Measurements from ENCODE around the gene DAPK1.

The DAPK1 gene

DNA sequence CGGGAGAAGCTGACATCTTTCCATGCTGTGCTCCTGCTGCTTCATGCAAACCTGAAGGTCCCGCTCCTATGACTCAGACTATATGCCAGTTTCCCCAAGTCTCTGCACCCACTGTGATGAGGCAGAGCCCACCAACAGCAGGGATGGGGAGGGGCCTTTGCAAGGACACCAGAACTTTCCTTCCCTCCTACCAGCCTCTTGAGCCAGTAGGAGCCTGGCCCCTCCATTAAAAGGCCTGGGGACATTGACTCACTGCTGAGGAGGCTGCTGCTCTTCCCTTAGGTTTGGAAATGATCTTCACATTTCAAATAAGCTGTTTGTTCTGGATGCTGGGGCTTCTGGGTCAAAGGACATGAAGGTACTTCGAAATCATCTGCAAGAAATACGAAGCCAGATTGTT, 202.2 kb downstream of the DAPK1 start:
- TF ChIP-seq CEBPB (IDR thresholded peaks at IDR 0.05) (no peak), EGR1 (IDR thresholded peaks at IDR 0.05) (no peak), CREB1 (IDR thresholded peaks at IDR 0.05; ENCODE audit: low read depth) (no peak), RAD21 (IDR thresholded peaks at IDR 0.05; ENCODE audit: low read depth) (no peak), EP300 (IDR thresholded peaks at IDR 0.05; ENCODE audit: borderline replicate concordance) (no peak), TEAD4 (IDR thresholded peaks at IDR 0.05) (no peak), FOXM1 (IDR thresholded peaks at IDR 0.05; ENCODE audit: borderline replicate concordance, low read depth) (no peak), TAF1 (IDR thresholded peaks at IDR 0.05; ENCODE audit: low read depth) (no peak), ZBTB7A (IDR thresholded peaks at IDR 0.05; ENCODE audit: low read depth) (no peak), TCF12 (IDR thresholded peaks at IDR 0.05; ENCODE audit: low read depth) (no peak)
- TF ChIP-seq, protein P1, sequence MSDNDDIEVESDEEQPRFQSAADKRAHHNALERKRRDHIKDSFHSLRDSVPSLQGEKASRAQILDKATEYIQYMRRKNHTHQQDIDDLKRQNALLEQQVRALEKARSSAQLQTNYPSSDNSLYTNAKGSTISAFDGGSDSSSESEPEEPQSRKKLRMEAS (IDR thresholded peaks at IDR 0.05), result no peak
- TF ChIP-seq, protein P2, sequence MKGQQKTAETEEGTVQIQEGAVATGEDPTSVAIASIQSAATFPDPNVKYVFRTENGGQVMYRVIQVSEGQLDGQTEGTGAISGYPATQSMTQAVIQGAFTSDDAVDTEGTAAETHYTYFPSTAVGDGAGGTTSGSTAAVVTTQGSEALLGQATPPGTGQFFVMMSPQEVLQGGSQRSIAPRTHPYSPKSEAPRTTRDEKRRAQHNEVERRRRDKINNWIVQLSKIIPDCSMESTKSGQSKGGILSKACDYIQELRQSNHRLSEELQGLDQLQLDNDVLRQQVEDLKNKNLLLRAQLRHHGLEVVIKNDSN (IDR thresholded peaks at IDR 0.05), result no peak

DNA sequence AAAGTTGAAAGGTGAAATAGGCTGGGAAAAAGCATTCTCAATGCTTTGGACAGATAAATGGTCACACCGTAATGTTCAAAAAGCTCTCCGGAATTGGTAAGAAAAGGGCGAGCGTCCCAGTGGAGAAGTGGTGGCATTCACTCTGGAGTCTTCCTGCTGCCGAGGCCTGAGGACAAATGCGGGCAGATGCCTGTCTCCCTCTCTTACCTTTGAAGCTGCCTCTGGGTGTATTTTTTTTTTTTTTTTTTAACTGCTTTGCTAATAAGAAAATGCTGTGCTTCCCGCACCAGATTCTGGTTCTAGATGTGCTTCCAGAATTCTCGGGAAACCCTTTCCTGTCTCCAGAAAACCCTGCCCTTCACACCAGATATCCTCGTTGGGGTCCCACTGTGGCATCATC, 203.8 kb downstream of the DAPK1 start:
- TF ChIP-seq RAD21 (IDR thresholded peaks at IDR 0.05; ENCODE audit: low read depth), result no peak
- no peak for TF ChIP-seq EP300 (IDR thresholded peaks at IDR 0.05; ENCODE audit: borderline replicate concordance)
- TF ChIP-seq, protein P3, sequence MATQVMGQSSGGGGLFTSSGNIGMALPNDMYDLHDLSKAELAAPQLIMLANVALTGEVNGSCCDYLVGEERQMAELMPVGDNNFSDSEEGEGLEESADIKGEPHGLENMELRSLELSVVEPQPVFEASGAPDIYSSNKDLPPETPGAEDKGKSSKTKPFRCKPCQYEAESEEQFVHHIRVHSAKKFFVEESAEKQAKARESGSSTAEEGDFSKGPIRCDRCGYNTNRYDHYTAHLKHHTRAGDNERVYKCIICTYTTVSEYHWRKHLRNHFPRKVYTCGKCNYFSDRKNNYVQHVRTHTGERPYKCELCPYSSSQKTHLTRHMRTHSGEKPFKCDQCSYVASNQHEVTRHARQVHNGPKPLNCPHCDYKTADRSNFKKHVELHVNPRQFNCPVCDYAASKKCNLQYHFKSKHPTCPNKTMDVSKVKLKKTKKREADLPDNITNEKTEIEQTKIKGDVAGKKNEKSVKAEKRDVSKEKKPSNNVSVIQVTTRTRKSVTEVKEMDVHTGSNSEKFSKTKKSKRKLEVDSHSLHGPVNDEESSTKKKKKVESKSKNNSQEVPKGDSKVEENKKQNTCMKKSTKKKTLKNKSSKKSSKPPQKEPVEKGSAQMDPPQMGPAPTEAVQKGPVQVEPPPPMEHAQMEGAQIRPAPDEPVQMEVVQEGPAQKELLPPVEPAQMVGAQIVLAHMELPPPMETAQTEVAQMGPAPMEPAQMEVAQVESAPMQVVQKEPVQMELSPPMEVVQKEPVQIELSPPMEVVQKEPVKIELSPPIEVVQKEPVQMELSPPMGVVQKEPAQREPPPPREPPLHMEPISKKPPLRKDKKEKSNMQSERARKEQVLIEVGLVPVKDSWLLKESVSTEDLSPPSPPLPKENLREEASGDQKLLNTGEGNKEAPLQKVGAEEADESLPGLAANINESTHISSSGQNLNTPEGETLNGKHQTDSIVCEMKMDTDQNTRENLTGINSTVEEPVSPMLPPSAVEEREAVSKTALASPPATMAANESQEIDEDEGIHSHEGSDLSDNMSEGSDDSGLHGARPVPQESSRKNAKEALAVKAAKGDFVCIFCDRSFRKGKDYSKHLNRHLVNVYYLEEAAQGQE (IDR thresholded peaks at IDR 0.05; ENCODE audit: low read depth), result no peak
- no peak for TF ChIP-seq YY1 (IDR thresholded peaks at IDR 0.05; ENCODE audit: low read depth)
- no peak for TF ChIP-seq EGR1 (IDR thresholded peaks at IDR 0.05)
- TF ChIP-seq, protein P2 (IDR thresholded peaks at IDR 0.05), result no peak
- TF ChIP-seq TAF1 (IDR thresholded peaks at IDR 0.05; ENCODE audit: low read depth), result no peak
- TF ChIP-seq CREB1 (IDR thresholded peaks at IDR 0.05; ENCODE audit: low read depth), result no peak
- TF ChIP-seq CEBPB (IDR thresholded peaks at IDR 0.05), result no peak
- TF ChIP-seq, protein P1 (IDR thresholded peaks at IDR 0.05), result no peak
- TF ChIP-seq ZBTB7A (IDR thresholded peaks at IDR 0.05; ENCODE audit: low read depth), result no peak
- TF ChIP-seq NFIC (IDR thresholded peaks at IDR 0.05), result no peak
- TF ChIP-seq FOXM1 (IDR thresholded peaks at IDR 0.05; ENCODE audit: borderline replicate concordance, low read depth), result no peak
- TF ChIP-seq TCF12 (IDR thresholded peaks at IDR 0.05; ENCODE audit: low read depth), result no peak
- no peak for TF ChIP-seq TEAD4 (IDR thresholded peaks at IDR 0.05)

DNA sequence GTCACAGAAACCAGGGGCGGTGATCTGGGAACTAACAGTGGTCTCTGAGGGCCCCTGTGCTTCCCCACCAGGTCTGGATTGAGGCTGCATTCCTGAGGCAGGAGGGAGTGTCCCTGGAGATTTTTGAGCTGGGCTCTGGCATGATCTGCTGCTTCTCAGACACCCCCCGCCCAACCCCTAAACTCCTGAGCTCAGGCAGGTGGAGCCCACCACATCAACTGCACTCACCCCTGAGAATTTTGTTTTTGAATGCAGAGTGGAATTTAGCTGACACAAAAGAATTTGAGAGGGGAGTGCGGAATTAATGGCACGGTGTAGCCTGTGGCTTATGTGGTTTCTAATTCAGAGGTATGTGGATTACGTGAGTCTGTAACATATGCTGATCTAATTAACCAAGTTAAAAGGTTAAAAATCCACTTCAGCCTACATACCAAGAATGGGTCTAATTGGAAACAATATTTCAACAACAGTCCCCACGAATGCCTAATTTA, 204.3 kb downstream of the DAPK1 start:
- TF ChIP-seq, protein P3 (IDR thresholded peaks at IDR 0.05; ENCODE audit: low read depth), result no peak
- TF ChIP-seq ZBTB7A (IDR thresholded peaks at IDR 0.05; ENCODE audit: low read depth), result no peak
- TF ChIP-seq RAD21 (IDR thresholded peaks at IDR 0.05; ENCODE audit: low read depth), result no peak
- no peak for TF ChIP-seq YY1 (IDR thresholded peaks at IDR 0.05; ENCODE audit: low read depth)
- TF ChIP-seq TAF1 (IDR thresholded peaks at IDR 0.05; ENCODE audit: low read depth), result no peak
- no peak for TF ChIP-seq NFIC (IDR thresholded peaks at IDR 0.05)
- no peak for TF ChIP-seq TCF12 (IDR thresholded peaks at IDR 0.05; ENCODE audit: low read depth)
- no peak for TF ChIP-seq TEAD4 (IDR thresholded peaks at IDR 0.05)
- TF ChIP-seq FOXM1 (IDR thresholded peaks at IDR 0.05; ENCODE audit: borderline replicate concordance, low read depth), result no peak
- TF ChIP-seq CEBPB (IDR thresholded peaks at IDR 0.05), result no peak
- no peak for TF ChIP-seq EP300 (IDR thresholded peaks at IDR 0.05; ENCODE audit: borderline replicate concordance)

DNA sequence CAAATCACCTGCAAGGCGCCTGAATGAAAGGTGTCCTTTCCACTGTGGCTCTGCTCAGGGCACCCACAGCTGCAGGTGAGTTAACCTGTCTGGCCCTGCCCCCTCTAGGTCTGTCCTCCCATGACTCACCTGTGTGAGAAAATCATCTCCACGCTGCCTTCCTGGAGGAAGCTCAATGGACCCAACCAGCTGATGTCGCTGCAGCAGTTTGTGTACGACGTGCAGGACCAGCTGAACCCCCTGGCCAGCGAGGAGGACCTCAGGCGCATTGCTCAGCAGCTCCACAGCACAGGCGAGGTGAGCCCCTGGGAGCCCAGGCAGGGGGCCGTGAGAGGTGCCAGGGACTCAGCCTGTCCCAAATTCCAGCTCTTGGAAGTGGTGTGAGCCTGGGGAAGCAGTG, 205.3 kb downstream of the DAPK1 start:
- TF ChIP-seq, protein P3 (IDR thresholded peaks at IDR 0.05; ENCODE audit: low read depth), result no peak
- TF ChIP-seq, protein P1 (IDR thresholded peaks at IDR 0.05), result no peak
- TF ChIP-seq CEBPB (IDR thresholded peaks at IDR 0.05) (no peak), YY1 (IDR thresholded peaks at IDR 0.05; ENCODE audit: low read depth) (no peak), EGR1 (IDR thresholded peaks at IDR 0.05) (no peak)
- TF ChIP-seq, protein P2 (IDR thresholded peaks at IDR 0.05), result no peak

All from Ishikawa (cell line).